Nephron progenitor cell (in vitro differentiated cells): Measurements from ENCODE around the gene SLC25A25.
"Not testable (repeated sequence)": the region's sequence is repeated elsewhere in the genome, so short reads cannot be mapped to it uniquely, and the experiment has no call there.

Experiments
- DNase-seq: peaks from one replicate; pipeline ENCODE4 v3.0.0; 2021
- H3K27ac Mint-ChIP-seq: 2 replicates; pipeline ENCODE4 v1.8.0; 2021; ENCODE audit warnings: mild to moderate bottlenecking, moderate library complexity, mixed read lengths
- H3K27me3 Mint-ChIP-seq: 2 replicates; pipeline ENCODE4 v1.8.0; 2021; ENCODE audit warnings: mild to moderate bottlenecking, low read depth, mixed read lengths; ENCODE audit not compliant: poor library complexity
- H3K36me3 Mint-ChIP-seq: 2 replicates; pipeline ENCODE4 v1.8.0; 2021; ENCODE audit warnings: low read depth, mixed read lengths
- H3K4me1 Mint-ChIP-seq: 2 replicates; pipeline ENCODE4 v1.8.0; 2021; ENCODE audit warnings: mixed read lengths
- H3K4me3 Mint-ChIP-seq: 2 replicates; pipeline ENCODE4 v1.8.0; 2021; ENCODE audit warnings: mild to moderate bottlenecking, moderate library complexity, mixed read lengths
- H3K9me3 Mint-ChIP-seq: 2 replicates; pipeline ENCODE4 v1.8.0; 2021; ENCODE audit warnings: mild to moderate bottlenecking, moderate library complexity, mixed read lengths
- CTCF ChIP-seq: fragments of 200-600 bp; sonication (generic); IDR thresholded peaks from 2 replicates; pipeline ENCODE4 v1.5.0; 2021; ENCODE audit warnings: antibody characterized with exemption

Gene SLC25A25

GRCh38 chr9:128127990-128128835, 60.2 kb downstream of the SLC25A25 start:
- peak; percentile 83 for DNase-seq
- Mint-ChIP-seq H3K9me3 (peaks cover 28% of the 10 kb centered on the region), H3K4me1 (peaks cover 44% of the 10 kb centered on the region), H3K27me3 (peaks cover 15% of the 10 kb centered on the region), H3K36me3 (peaks cover 5% of the 10 kb centered on the region), H3K4me3 (peak overlapping the region; percentile 99), H3K27ac (peak overlapping the region; percentile 99)
- TF ChIP-seq CTCF: no peak

- peak overlapping the region; percentile 91 for H3K27ac Mint-ChIP-seq
- no peak for TF ChIP-seq CTCF
- peaks cover 5% of the 10 kb centered on the region for H3K36me3 Mint-ChIP-seq
- peak overlapping the region; percentile 99 for H3K4me3 Mint-ChIP-seq
- peaks cover 51% of the 10 kb centered on the region for H3K4me1 Mint-ChIP-seq
- H3K9me3 Mint-ChIP-seq: peaks cover 35% of the 10 kb centered on the region
- H3K27me3 Mint-ChIP-seq: peaks cover 20% of the 10 kb centered on the region
- DNase-seq: no peak
Observed at GRCh38 chr9:128128836-128129590, 61.0 kb downstream of the SLC25A25 start.

- peak; percentile 52 for DNase-seq
- H3K4me1 Mint-ChIP-seq: peaks cover 47% of the 10 kb centered on the region
Observed at GRCh38 chr9:128129976-128130590, 62.1 kb downstream of the SLC25A25 start.

GRCh38 chr9:128130651-128131050, 62.6 kb downstream of the SLC25A25 start:
- not testable (repeated sequence) for H3K27ac Mint-ChIP-seq, DNase-seq, H3K4me3 Mint-ChIP-seq, H3K36me3 Mint-ChIP-seq
- H3K9me3 Mint-ChIP-seq: peaks cover 48% of the 10 kb centered on the region
- peaks cover 29% of the 10 kb centered on the region for H3K27me3 Mint-ChIP-seq
- H3K4me1 Mint-ChIP-seq: peaks cover 47% of the 10 kb centered on the region

More at GRCh38 chr9:128129976-128130590, 62.1 kb downstream of the SLC25A25 start:
- not testable (repeated sequence) for H3K36me3 Mint-ChIP-seq, H3K27ac Mint-ChIP-seq
- TF ChIP-seq CTCF: peak; percentile 33
- peak overlapping the region; percentile 47 for H3K4me3 Mint-ChIP-seq
- H3K27me3 Mint-ChIP-seq: peaks cover 29% of the 10 kb centered on the region
- H3K9me3 Mint-ChIP-seq: peaks cover 45% of the 10 kb centered on the region

GRCh38 chr9:128131346-128131745, 63.3 kb downstream of the SLC25A25 start:
- H3K4me3 Mint-ChIP-seq, DNase-seq, H3K27ac Mint-ChIP-seq, H3K36me3 Mint-ChIP-seq: not testable (repeated sequence)
- H3K27me3 Mint-ChIP-seq: peaks cover 29% of the 10 kb centered on the region
- peaks cover 48% of the 10 kb centered on the region for H3K9me3 Mint-ChIP-seq
- H3K4me1 Mint-ChIP-seq: peaks cover 44% of the 10 kb centered on the region

GRCh38 chr9:128132139-128132538, 64.1 kb downstream of the SLC25A25 start:
- H3K36me3 Mint-ChIP-seq, DNase-seq, H3K4me3 Mint-ChIP-seq: not testable (repeated sequence)
- Mint-ChIP-seq H3K9me3 (peaks cover 48% of the 10 kb centered on the region), H3K27ac (peak overlapping the region; percentile 39), H3K27me3 (peaks cover 35% of the 10 kb centered on the region), H3K4me1 (peaks cover 46% of the 10 kb centered on the region)

GRCh38 chr9:128135561-128135960, 67.5 kb downstream of the SLC25A25 start:
- not testable (repeated sequence) for H3K36me3 Mint-ChIP-seq, H3K27ac Mint-ChIP-seq, DNase-seq, H3K4me3 Mint-ChIP-seq
- peaks cover 38% of the 10 kb centered on the region for H3K27me3 Mint-ChIP-seq
- H3K4me1 Mint-ChIP-seq: peaks cover 55% of the 10 kb centered on the region
- H3K9me3 Mint-ChIP-seq: peaks cover 23% of the 10 kb centered on the region
